ENCODE results near the gene PLA2G2C.
"Not testable (repeated sequence)": the region's sequence is repeated elsewhere in the genome, so short reads cannot be mapped to it uniquely, and the experiment has no call there.

DNA sequence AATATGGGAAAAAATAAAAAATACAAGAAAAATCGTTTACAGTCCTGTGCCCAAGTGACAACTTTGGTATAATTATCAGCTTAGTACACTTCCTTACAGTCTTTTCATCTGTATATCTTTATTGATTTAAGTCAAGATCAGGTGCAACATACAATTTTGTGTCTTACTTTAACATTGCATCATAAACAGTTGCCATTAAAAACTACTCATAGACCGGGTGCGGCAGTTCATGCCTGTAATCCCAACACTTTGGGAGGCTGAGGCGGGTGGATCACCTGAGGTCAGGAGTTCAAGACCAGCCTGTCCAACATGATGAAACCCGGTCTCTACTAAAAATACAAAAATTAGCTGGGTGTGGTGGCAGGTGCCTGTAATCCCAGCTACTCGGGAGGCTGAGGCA, 32.7 kb upstream of the PLA2G2C start:
- TF ChIP-seq, protein P1, sequence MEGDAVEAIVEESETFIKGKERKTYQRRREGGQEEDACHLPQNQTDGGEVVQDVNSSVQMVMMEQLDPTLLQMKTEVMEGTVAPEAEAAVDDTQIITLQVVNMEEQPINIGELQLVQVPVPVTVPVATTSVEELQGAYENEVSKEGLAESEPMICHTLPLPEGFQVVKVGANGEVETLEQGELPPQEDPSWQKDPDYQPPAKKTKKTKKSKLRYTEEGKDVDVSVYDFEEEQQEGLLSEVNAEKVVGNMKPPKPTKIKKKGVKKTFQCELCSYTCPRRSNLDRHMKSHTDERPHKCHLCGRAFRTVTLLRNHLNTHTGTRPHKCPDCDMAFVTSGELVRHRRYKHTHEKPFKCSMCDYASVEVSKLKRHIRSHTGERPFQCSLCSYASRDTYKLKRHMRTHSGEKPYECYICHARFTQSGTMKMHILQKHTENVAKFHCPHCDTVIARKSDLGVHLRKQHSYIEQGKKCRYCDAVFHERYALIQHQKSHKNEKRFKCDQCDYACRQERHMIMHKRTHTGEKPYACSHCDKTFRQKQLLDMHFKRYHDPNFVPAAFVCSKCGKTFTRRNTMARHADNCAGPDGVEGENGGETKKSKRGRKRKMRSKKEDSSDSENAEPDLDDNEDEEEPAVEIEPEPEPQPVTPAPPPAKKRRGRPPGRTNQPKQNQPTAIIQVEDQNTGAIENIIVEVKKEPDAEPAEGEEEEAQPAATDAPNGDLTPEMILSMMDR (IDR thresholded peaks at IDR 0.05; ENCODE audit: low read depth, low read length), result not testable (repeated sequence)
- TF ChIP-seq EZH2phosphoT487 (IDR thresholded peaks at IDR 0.05; ENCODE audit: low read depth), result not testable (repeated sequence)
